Peyer's patch (tissue), 4 donors: ENCODE data around the gene MGMT.

Source experiments
- POLR2A ChIP-seq, 2 donors: fragments of 450-650 bp; IDR thresholded peaks; one replicate each; pipeline ENCODE4 v1.5.1; 2017; ENCODE audit warnings: antibody characterized with exemption in 2 of 2, mild to moderate bottlenecking in 2 of 2, moderate library complexity in 2 of 2
- TF ChIP-seq, protein P1 (sequence below), 6 experiments: fragments of 450-650 bp in 4 of 6; fragments of 200-600 bp in 2 of 6; sonication (generic) in 1 of 6; IDR thresholded peaks; one replicate each; pipeline ENCODE4 v1.5.1; 2017 to 2019; ENCODE audit warnings: antibody characterized with exemption in 6 of 6, mild to moderate bottlenecking in 3 of 6, moderate library complexity in 1 of 6

DNA sequence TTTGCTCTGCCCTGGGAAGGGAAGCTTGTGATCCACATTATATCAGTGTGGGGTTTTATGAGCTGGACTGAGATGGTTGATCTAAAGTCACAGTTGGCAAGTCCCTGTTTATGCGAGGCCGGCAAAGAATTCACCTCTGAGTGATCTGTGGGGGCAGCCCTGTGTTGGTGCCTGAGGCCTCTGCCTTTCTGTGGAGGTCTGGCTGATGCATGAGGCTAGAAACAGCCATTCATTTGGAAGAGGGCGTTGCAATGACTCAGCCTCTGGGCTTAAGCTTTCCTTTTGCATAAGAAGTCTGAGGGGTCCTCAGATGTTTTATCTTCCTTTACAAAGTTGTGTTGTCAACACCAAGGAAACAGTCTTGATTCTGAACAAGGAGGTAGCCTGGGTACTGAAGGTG, 126.9 kb downstream of the MGMT start:
- TF ChIP-seq, protein P1, sequence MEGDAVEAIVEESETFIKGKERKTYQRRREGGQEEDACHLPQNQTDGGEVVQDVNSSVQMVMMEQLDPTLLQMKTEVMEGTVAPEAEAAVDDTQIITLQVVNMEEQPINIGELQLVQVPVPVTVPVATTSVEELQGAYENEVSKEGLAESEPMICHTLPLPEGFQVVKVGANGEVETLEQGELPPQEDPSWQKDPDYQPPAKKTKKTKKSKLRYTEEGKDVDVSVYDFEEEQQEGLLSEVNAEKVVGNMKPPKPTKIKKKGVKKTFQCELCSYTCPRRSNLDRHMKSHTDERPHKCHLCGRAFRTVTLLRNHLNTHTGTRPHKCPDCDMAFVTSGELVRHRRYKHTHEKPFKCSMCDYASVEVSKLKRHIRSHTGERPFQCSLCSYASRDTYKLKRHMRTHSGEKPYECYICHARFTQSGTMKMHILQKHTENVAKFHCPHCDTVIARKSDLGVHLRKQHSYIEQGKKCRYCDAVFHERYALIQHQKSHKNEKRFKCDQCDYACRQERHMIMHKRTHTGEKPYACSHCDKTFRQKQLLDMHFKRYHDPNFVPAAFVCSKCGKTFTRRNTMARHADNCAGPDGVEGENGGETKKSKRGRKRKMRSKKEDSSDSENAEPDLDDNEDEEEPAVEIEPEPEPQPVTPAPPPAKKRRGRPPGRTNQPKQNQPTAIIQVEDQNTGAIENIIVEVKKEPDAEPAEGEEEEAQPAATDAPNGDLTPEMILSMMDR (IDR thresholded peaks at IDR 0.05) = no peak
- TF ChIP-seq POLR2A (IDR thresholded peaks at IDR 0.05) = no peak
